Endothelial cell (in vitro differentiated cells): ENCODE measurements around the gene CRY1. TPM values are rescaled to one million over a fixed set of nuclear protein-coding genes. Genes with fewer than 3 reads are reported as not detected.
"Not testable (repeated sequence)": the region's sequence is repeated elsewhere in the genome, so short reads cannot be mapped to it uniquely, and the experiment has no call there.

Source experiments
- DNase-seq: peaks from one replicate; pipeline ENCODE4 v3.0.0; 2021; ENCODE audit warnings: low spot score
- H3K27ac Mint-ChIP-seq: one replicate; pipeline ENCODE4 v1.8.0; 2021; ENCODE audit warnings: mixed read lengths, inconsistent platforms; ENCODE audit not compliant: unreplicated experiment
- H3K27me3 Mint-ChIP-seq: one replicate; pipeline ENCODE4 v1.8.0; 2021; ENCODE audit warnings: mild to moderate bottlenecking, moderate library complexity, mixed read lengths, inconsistent platforms; ENCODE audit not compliant: unreplicated experiment
- H3K36me3 Mint-ChIP-seq: one replicate; pipeline ENCODE4 v1.8.0; 2021; ENCODE audit warnings: mild to moderate bottlenecking, low read depth, mixed read lengths, inconsistent platforms; ENCODE audit not compliant: unreplicated experiment
- H3K4me1 Mint-ChIP-seq: one replicate; pipeline ENCODE4 v1.8.0; 2021; ENCODE audit warnings: mild to moderate bottlenecking, mixed read lengths, inconsistent platforms; ENCODE audit not compliant: unreplicated experiment
- H3K4me3 Mint-ChIP-seq: one replicate; pipeline ENCODE4 v1.8.0; 2021; ENCODE audit warnings: mild to moderate bottlenecking, mixed read lengths, inconsistent platforms; ENCODE audit not compliant: unreplicated experiment
- H3K9me3 Mint-ChIP-seq: one replicate; pipeline ENCODE4 v1.8.0; 2021; ENCODE audit warnings: mixed read lengths, inconsistent platforms; ENCODE audit not compliant: unreplicated experiment
- total RNA-seq: library from RNA; stranded (reverse); fragmentation: NEBNext Ultra II Directional; extraction: Animal tissue kit (Norgen Biotek cat#: 25700); gene quantifications from one replicate; pipeline ENCODE4 v1.2.1, GENCODE V29; 2021; ENCODE audit not compliant: unreplicated experiment
- TF ChIP-seq, protein P1 (sequence below): fragments of 200-600 bp; sonication (generic); IDR thresholded peaks from one replicate; pipeline ENCODE4 v1.5.0; 2021; ENCODE audit warnings: antibody characterized with exemption; ENCODE audit not compliant: unreplicated experiment

Gene CRY1
- total RNA-seq, 1 donor from 2014 or later, result 38.3 TPM

- H3K27me3 Mint-ChIP-seq, result no peaks in the 10 kb centered on the region
- H3K4me1 Mint-ChIP-seq, result peaks cover 2% of the 10 kb centered on the region
- TF ChIP-seq, protein P1, sequence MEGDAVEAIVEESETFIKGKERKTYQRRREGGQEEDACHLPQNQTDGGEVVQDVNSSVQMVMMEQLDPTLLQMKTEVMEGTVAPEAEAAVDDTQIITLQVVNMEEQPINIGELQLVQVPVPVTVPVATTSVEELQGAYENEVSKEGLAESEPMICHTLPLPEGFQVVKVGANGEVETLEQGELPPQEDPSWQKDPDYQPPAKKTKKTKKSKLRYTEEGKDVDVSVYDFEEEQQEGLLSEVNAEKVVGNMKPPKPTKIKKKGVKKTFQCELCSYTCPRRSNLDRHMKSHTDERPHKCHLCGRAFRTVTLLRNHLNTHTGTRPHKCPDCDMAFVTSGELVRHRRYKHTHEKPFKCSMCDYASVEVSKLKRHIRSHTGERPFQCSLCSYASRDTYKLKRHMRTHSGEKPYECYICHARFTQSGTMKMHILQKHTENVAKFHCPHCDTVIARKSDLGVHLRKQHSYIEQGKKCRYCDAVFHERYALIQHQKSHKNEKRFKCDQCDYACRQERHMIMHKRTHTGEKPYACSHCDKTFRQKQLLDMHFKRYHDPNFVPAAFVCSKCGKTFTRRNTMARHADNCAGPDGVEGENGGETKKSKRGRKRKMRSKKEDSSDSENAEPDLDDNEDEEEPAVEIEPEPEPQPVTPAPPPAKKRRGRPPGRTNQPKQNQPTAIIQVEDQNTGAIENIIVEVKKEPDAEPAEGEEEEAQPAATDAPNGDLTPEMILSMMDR, result no peak
- H3K36me3 Mint-ChIP-seq, result no peaks in the 10 kb centered on the region
- H3K9me3 Mint-ChIP-seq, result no peaks in the 10 kb centered on the region
- no peak for DNase-seq
- H3K4me3 Mint-ChIP-seq, result no peak overlapping the region
- H3K27ac Mint-ChIP-seq, result peak overlapping the region; percentile 30
Observed at GRCh38 chr12:107027636-107028053, 65.7 kb downstream of the CRY1 start.

GRCh38 chr12:107026806-107027635 is 66.3 kb downstream of the CRY1 start:
- Mint-ChIP-seq H3K27ac (no peak overlapping the region), H3K36me3 (no peaks in the 10 kb centered on the region), H3K4me1 (peaks cover 2% of the 10 kb centered on the region), H3K4me3 (no peak overlapping the region), H3K9me3 (no peaks in the 10 kb centered on the region), H3K27me3 (no peaks in the 10 kb centered on the region)
- no peak for DNase-seq
- TF ChIP-seq, protein P1, result no peak

- not testable (repeated sequence) for H3K36me3 Mint-ChIP-seq, DNase-seq, H3K4me1 Mint-ChIP-seq, H3K27ac Mint-ChIP-seq, H3K27me3 Mint-ChIP-seq, H3K9me3 Mint-ChIP-seq, H3K4me3 Mint-ChIP-seq
Observed at GRCh38 chr12:107026356-107026755, 67.0 kb downstream of the CRY1 start.

DNA sequence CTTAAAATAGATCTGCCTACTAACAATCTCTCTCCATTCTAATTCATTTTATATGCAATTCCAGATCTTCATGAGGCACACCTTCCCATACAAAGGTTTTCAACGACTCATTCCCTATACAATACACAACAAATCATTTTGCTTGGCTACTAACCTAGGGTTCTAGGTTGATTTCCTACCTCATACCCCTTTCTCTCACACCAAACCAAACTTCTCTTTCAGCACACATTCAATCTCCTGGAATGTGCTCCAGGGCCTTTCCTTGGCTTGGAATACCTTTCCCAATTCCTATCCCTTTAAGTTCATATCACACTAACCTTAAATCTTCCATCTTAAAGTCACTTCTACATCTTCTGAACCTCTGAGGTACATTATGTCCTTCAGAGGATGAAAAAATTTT is 67.7 kb downstream of the CRY1 start:
- no peak for DNase-seq
- H3K36me3 Mint-ChIP-seq, result peaks cover under 1% of the 10 kb centered on the region
- H3K27me3 Mint-ChIP-seq, result no peaks in the 10 kb centered on the region
- peaks cover 2% of the 10 kb centered on the region for H3K4me1 Mint-ChIP-seq
- H3K27ac Mint-ChIP-seq, result no peak overlapping the region
- TF ChIP-seq, protein P1, result no peak
- H3K4me3 Mint-ChIP-seq, result no peak overlapping the region
- no peaks in the 10 kb centered on the region for H3K9me3 Mint-ChIP-seq

GRCh38 chr12:107019546-107019945 is 73.8 kb downstream of the CRY1 start:
- TF ChIP-seq, protein P1, result no peak
- H3K9me3 Mint-ChIP-seq, result no peaks in the 10 kb centered on the region
- H3K27me3 Mint-ChIP-seq, result no peaks in the 10 kb centered on the region
- DNase-seq, result no peak
- H3K27ac Mint-ChIP-seq, result no peak overlapping the region
- H3K4me3 Mint-ChIP-seq, result no peak overlapping the region
- H3K4me1 Mint-ChIP-seq, result no peaks in the 10 kb centered on the region
- H3K36me3 Mint-ChIP-seq, result peaks cover 15% of the 10 kb centered on the region
